GM19455 (cell line): Measurements from ENCODE around the gene DEPDC5.

ENCODE experiments used
- ATAC-seq: cut with Tn5 transposase; IDR thresholded peaks from one replicate; pipeline ENCODE4 v1.9.1; 2021; ENCODE audit not compliant: unreplicated experiment

DEPDC5 gene

GRCh38 chr22:31921106-31921505 lies 167.3 kb downstream of the DEPDC5 start:
- no peak for ATAC-seq

GRCh38 chr22:31922534-31922933 lies 168.7 kb downstream of the DEPDC5 start:
- no peak for ATAC-seq

- no peak for ATAC-seq
Observed at GRCh38 chr22:31923136-31923535, 169.3 kb downstream of the DEPDC5 start.

- no peak for ATAC-seq
Observed at GRCh38 chr22:31923747-31924146, 169.9 kb downstream of the DEPDC5 start.

GRCh38 chr22:31925056-31925455 lies 171.2 kb downstream of the DEPDC5 start:
- no peak for ATAC-seq

- no peak for ATAC-seq
Observed at GRCh38 chr22:31926024-31926423, 172.2 kb downstream of the DEPDC5 start.

- no peak for ATAC-seq
Observed at GRCh38 chr22:31926969-31927368, 173.2 kb downstream of the DEPDC5 start.

- no peak for ATAC-seq
Observed at GRCh38 chr22:31927562-31927961, 173.7 kb downstream of the DEPDC5 start.

- ATAC-seq: no peak
Observed at GRCh38 chr22:31929167-31929930, 175.5 kb downstream of the DEPDC5 start.

- ATAC-seq: no peak
Observed at GRCh38 chr22:31932863-31933262, 179.0 kb downstream of the DEPDC5 start.

- no peak for ATAC-seq
Observed at GRCh38 chr22:31933406-31933805, 179.6 kb downstream of the DEPDC5 start.

- ATAC-seq: no peak
Observed at GRCh38 chr22:31933816-31934482, 180.1 kb downstream of the DEPDC5 start.

- ATAC-seq: no peak
Observed at GRCh38 chr22:31935961-31936635, 182.3 kb downstream of the DEPDC5 start.

GRCh38 chr22:31937341-31937740 lies 183.5 kb downstream of the DEPDC5 start:
- ATAC-seq: no peak

- no peak for ATAC-seq
Observed at GRCh38 chr22:31938296-31938695, 184.5 kb downstream of the DEPDC5 start.

- no peak for ATAC-seq
Observed at GRCh38 chr22:31940506-31940905, 186.7 kb downstream of the DEPDC5 start.

GRCh38 chr22:31942091-31942490 lies 188.3 kb downstream of the DEPDC5 start:
- no peak for ATAC-seq

GRCh38 chr22:31943206-31943977 lies 189.6 kb downstream of the DEPDC5 start:
- no peak for ATAC-seq

- ATAC-seq: peak; percentile 51
Observed at GRCh38 chr22:31943978-31944699, 190.3 kb downstream of the DEPDC5 start, which contains the start of gene YWHAH. TSS of gene YWHAH (plus strand) at chr22:31944535. CDS start at chr22:31944734, 199 bp downstream.

GRCh38 chr22:31944700-31945442 lies 191.1 kb downstream of the DEPDC5 start:
- peak; percentile 30 for ATAC-seq
